Medulla oblongata (tissue), 1 donor: ENCODE data around the gene SMG6.
"Not testable (repeated sequence)": the region's sequence is repeated elsewhere in the genome, so short reads cannot be mapped to it uniquely, and the experiment has no call there.

Experiments
- DNase-seq: peaks from one replicate; pipeline ENCODE4 v3.0.0-alpha.2; 2015; ENCODE audit errors: extremely low spot score

Gene SMG6

GRCh38 chr17:2028234-2028614 lies 275.4 kb downstream of the SMG6 start:
- DNase-seq: no peak

GRCh38 chr17:2027528-2028233 lies 275.9 kb downstream of the SMG6 start:
- DNase-seq: no peak

DNA sequence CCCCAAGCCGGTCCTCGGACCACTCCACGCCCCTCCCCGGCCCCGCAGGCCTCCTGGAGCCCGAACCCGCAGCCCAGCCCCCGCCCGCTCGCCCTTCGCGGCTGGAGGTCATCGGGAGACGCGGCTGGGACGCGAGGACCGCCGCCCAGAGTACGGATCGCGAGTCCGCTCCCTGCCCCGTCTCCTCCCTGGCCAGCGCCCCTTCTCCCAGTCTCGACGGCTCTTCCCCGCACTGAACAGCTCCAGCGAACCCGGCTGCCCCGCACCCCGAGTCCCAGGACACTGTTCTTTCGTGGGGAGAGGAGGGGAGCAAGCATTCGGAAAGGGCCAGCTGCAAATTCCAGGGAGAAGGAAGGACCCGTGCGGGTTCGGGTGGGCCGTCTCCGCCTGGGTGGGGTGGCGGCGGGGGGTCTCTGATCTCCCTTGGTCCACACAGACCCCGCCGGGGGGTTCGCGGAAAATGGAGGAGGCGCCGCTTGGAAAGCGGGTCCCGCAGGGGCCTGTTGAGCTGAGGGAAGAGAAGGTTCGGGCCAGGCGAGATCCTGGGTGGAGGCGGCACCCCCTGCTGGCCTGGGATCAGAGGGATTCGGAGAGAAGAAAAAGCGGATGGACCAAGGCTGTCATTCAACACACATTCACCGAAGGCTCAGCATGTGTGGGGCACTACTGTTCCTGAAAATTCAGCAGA lies 277.8 kb downstream of the SMG6 start:
- DNase-seq: peak; percentile 51

DNA sequence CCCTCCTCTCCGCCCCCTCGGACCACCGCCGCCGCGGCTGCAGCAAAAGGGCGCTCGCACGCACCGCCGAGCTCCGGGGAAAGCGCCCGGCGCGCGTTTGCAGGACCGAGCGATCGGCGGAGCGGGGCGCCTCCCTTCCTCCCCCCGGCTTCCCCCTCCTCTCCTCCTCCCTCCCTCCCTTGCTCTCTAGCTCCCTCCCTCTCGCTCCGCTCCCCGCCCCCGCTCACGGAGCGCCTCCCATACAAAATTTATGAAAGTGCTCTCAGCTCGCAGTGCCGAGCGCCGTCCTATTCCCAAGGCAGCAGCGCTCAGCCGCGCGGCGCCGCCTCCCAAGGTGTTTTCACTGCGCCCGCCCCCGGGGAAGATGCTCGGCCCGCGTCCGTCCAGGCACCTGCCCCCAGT lies 278.4 kb downstream of the SMG6 start, which contains the start of gene RTN4RL1:
TSS of gene RTN4RL1 (minus strand) at position 115 of the 402 bp plus-strand sequence. CDS start 469 bp downstream, outside the sequence.
- no peak for DNase-seq

DNA sequence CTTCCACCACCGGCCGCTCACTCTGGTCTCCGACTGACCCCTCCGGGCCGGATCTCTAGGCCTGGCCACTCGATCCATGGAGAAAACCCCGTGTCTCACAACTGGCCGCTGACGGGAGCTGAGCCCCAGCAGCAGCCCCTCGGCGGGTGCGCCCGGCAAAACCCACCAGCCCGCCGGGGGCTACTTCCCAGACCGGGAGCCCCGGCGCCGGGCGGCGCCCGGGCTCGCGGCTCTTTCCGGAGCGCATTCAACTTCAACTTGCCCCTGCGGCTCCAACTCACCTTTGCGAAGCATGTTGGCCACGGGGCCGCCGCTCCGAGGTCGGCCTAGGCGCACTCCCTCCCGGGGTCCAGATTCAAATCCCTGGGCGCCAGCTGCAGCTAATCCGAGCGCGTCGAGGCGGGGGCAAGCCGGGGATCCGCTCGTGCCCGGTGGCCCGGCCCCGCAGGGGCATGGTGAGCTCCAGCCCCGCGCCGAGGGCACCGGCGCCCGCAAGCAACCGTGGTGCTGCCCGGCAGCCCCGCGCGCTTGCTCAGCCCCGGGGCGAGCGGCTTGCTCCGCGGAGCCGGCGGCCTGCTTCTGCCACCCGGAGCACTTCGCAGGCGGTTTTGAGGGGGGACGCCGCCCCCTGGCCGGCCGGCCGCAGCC lies 278.9 kb downstream of the SMG6 start:
- no peak for DNase-seq

DNA sequence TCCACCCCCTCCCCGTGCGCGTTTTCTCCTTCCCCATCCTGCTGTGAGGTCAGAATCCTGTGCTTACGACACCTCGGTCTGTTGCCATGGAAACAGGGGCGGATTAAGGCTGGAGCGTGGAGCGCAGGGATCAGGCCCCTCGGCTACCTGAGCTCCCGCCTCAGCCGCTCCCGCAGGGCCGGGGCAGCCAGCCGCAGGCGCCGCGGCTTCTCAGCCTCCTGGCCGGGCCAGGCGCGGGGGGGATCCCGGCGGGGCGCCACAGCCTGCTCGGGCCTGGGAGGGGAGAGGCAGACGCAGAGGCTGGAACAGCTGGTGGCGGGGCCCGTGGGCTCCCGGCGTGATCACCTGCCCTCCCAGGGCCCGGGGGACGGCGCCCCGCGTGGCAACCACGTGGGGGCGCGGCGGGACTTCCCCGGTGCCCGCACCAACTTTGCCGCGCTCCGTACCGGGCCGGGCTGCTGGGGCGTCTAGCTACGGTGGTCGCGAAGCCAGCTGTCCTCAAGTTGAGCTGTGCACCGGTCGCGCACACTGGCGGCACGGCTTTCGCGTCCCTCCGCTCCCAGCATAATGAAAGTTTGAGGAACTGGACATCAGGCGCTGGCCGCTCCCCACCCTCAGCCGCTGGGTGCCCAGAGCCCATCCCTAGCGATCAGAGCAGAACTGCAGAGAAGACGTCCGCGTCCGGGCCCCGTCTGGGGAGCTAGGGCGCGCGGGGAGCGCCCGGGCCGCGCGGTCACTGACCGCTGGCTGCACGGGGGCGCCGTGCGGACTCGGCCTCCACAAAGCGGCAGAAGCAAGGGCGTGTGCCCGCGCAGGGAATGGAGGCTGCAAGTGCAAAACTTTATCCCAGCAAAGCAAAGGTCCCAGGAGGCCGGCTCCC lies 279.7 kb downstream of the SMG6 start:
- DNase-seq: no peak

DNA sequence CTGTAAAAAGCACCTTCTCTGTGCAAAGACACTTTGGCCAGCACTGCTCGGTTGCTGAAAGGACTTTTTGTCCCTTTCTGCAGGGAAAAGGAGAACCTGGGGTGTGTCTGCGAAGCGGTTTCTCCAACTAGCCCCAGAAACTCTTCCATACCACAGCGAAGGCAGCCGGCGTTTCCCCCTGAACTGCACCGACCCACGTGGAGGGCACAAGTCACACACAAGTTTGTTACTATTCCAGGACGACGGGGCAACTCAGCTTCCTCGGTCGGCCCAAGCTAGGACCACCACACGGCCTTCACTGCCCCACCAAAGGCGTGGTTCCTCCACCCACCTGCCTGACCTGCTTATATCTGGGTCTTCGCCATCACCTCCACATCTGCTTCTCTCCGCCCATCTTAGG lies 280.3 kb downstream of the SMG6 start:
- no peak for DNase-seq

DNA sequence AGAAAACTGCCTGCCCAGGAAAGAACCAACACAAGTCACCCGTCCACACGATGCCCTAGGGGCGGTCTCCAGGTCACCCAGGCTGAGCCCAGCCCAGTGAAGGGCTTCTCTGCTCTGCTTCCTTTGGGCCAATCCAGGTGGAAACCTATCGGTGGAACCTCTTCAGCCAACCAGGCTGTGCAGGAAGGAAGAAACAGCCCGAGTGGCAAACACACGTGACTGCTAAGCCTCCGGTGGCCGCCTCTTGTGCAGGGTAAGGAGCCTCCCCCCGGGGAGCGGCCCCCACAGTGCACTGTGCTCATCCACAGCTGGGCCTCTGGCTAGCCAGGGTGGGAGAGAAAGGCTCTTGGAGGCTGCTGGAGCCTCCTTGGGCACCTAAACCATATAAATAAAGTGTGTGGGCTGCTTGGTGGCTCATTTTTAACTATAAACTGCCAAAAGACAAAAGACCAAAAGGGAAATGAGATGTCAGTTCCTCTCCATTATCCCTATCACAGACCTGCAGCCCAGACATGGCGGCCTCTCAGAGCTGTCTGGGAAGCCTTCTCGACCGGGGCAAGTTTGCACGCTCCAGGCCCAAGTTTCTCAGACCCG lies 280.8 kb downstream of the SMG6 start:
- no peak for DNase-seq

DNA sequence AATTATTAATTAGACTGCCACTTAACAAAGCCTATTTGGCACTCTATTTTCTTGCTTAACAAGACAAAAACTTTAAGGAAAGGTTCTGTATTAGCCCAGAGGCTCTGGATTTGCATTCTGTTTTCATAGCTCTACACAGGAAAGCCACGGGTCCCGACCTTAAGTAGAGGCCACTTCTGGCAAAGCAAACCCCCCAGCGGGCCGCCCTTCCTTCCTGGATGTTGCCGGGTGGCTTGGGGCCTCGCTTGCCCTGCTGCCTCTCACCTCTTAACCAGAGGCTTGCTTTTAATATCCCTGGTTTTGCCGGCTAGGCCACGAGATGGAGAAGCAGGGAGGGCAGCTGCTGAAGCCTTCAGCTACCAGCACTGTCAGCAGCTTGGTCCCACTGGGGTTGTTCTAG lies 282.9 kb downstream of the SMG6 start:
- DNase-seq: no peak

- no peak for DNase-seq
Observed at GRCh38 chr17:2019723-2020122, 283.9 kb downstream of the SMG6 start.

- DNase-seq: no peak
Observed at GRCh38 chr17:2018716-2019510, 284.7 kb downstream of the SMG6 start.

DNA sequence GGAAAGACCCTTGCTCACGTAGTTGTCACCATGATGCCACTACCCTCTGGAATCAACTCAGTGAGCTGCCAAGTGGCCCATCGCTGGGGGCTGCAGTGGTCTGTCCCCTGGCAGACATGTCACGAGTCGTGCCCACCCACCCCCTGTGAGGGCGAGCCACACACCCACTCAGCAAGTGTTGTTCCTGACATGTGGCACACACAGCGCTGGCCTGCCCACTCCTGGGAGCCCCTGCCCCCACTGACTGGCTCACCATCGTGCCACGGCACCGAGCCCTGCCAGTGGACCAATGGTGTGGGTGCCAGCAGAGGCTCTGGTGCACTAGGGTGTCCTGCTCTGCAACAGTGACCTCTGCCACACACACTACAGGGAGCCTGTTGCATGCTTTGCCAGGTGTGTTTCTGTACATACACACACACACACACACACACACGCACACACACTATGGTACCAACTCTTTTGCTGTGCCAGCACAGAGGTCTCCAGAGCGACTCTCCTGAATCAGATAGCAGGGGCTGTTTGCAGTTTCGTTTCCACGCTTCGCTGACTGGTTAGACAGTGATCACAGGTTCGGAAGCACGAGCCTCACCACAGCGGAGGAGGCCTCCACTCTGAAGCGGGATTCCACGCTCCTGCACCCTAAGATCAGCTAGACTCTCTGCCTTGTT lies 286.2 kb downstream of the SMG6 start:
- no peak for DNase-seq

DNA sequence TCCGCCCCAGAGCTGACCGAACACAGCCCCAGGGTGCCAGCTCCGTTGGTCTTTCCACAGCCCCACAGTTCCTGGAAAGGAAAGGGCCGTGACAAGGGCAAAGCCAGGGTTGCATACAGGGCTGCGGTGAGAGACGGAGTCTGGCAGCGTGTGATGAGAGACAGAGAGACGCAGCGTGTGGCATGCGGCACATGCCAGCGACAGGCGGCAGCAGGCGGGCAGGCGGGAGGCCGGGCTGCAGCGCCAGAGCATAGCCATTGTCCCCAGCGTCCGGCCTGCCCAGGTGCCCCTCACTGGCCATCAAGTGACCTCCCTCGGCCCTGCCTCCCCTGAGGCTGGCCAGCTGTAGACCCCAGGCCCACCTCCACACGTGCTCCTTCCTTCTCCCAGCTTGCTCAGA lies 287.1 kb downstream of the SMG6 start:
- no peak for DNase-seq

DNA sequence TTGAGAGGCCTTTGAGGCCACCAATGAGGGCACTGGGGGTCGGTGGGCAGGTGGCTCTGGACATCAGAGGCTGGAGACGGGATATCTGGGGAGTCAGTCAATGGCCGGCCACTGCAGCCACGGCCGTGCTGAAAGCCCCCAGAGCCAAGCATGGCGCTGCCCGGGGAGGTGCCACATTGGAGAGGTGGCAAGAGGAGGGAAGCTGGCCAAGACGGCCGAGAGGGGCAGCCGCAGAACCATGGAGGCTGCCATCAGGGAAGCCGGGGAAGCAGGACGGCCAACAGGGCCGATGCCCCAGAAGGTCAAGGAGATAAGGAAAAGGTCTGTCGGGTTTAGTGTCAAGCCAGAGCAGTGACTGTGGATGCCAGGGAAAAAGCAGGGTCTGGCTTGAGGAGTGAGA lies 288.3 kb downstream of the SMG6 start:
- DNase-seq: no peak

- no peak for DNase-seq
Observed at GRCh38 chr17:2013994-2014317, 289.6 kb downstream of the SMG6 start.

DNA sequence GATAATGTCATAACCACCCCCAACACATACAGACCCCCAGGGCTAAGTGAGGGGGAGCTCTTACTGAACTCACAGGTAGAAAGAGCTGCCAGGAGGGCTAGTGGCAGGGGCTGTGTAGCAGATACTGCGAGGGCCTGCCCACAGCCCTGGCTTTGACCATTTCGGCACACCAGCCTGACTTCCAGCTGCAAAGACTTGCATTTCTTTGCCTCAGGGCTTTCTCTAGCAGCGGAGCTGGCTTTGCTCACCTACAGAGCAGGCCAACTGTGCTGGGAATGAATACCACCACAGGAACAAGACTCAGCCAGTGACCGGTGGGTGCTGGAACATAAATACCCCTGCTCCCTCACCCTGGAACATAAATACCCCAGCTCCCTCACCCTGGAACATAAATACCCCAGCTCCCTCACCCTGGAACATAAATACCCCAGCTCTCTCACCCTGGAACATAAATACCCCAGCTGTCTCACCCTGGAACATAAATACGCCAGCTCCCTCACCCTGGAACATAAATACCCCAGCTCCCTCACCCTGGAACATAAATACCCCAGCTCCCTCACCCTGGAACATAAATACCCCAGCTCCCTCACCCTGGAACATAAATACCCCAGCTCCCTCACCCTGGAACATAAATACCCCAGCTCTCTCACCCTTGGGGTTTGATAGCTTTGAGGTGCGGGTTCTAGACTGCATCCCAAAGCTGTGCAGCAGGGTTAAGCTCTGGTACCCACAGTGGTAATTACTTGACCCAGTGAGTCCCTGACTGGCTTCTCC lies 290.2 kb downstream of the SMG6 start:
- not testable (repeated sequence) for DNase-seq

DNA sequence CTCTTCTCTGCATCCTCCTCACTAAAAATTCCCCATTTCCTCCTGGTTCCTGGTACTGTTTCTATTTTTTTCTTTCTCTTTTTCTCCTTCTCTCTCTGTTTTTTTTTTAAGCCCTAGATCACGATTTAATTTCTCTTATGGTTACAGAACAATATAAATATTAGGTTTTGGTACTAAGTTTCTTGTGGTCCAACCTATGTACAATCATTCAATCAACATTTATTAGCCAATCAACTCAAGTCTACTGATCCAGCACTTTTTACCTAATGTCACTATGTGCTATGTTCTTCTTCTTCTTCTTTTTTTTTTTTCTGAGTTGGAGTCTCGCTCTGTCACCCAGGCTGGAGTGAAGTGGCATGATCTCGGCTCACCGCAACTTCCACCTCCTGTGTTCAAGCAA lies 291.1 kb downstream of the SMG6 start:
- no peak for DNase-seq

DNA sequence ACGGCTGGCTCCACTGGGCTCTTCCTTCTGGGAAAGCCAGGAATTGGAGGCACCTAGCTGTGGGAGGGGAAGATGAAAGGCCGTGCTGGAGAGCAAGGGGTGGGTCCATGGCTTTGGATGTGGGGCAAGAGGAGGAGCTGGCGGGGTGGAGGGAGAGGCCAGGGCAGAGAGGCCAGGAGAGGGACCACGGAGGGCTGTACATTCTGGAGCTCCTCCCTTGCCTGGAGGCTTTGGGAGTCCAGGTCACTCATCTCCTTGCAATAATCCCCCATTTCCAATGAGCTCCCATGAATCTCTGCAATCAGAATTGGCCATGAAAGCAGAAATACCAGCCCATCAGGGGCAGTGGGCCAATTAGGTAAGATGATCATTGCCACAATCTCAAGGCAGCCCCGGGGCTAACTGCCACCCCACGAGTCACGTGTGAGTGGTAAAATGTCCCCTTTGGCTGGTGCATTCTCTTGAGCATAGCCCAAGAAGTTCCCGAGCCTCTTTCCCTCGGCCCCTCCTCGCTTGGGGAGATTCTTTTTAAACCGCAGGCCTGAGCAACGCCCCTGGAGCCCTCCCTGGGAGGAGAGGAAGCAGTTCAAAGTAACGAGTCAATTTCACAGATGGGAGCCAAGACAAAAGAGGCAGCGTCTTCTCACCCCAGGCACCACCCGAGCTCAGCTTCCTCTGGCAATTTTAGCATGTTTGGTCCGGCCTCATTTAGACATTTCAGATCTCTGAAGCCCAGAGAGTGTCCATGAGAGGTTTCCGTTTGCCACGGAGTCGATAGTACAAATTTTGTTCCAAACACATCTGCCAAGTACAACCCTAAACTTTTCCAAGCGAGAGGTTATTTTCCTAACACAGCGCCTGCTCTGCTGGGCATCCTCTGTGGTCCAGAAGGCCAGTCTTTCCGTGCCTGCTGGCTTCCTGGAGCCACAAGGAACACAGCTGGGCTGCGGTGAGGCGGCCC lies 291.9 kb downstream of the SMG6 start:
- DNase-seq: peak; percentile 27
